DOHH2 (cell line): ENCODE data around the gene PVRIG.
"Not testable (repeated sequence)": the region's sequence is repeated elsewhere in the genome, so short reads cannot be mapped to it uniquely, and the experiment has no call there.

Experiments used
- H3F3A ChIP-seq: fragments of 200-600 bp; sonication (generic), shearing (Covaris generic); 2 replicates; pipeline ENCODE4 v1.6.0; 2016; ENCODE audit warnings: antibody characterized with exemption, mild to moderate bottlenecking; ENCODE audit not compliant: control insufficient read depth, insufficient read depth
- H3K27ac ChIP-seq: fragments of 200-600 bp; sonication (generic); 2 replicates; pipeline ENCODE4 v1.5.1; 2014; ENCODE audit warnings: low read depth, mild to moderate bottlenecking, low read length, moderate library complexity
- H3K27me3 ChIP-seq: fragments of 200-600 bp; sonication (generic); 2 replicates; pipeline ENCODE4 v1.6.1; 2014; ENCODE audit warnings: mild to moderate bottlenecking, low read length, mixed read lengths; ENCODE audit not compliant: control insufficient read depth
- H3K36me3 ChIP-seq: fragments of 200-600 bp; sonication (generic); 2 replicates; pipeline ENCODE4 v1.6.1; 2014; ENCODE audit warnings: mild to moderate bottlenecking, low read length, moderate library complexity, mixed read lengths; ENCODE audit not compliant: control insufficient read depth
- H3K4me1 ChIP-seq: fragments of 200-600 bp; sonication (generic); 2 replicates; pipeline ENCODE4 v1.6.1; 2014; ENCODE audit warnings: mild to moderate bottlenecking, low read length, mixed read lengths; ENCODE audit not compliant: control insufficient read depth
- H3K4me2 ChIP-seq: fragments of 200-600 bp; sonication (generic); 2 replicates; pipeline ENCODE4 v1.6.0; 2014; ENCODE audit warnings: mild to moderate bottlenecking, low read length, moderate library complexity
- H3K4me3 ChIP-seq: fragments of 200-600 bp; sonication (generic); 2 replicates; pipeline ENCODE4 v1.5.1; 2014; ENCODE audit warnings: mild to moderate bottlenecking, low read length, mixed read lengths
- H3K79me2 ChIP-seq: fragments of 200-600 bp; sonication (generic); 2 replicates; pipeline ENCODE4 v1.6.1; 2014; ENCODE audit warnings: mild to moderate bottlenecking, low read length, mixed read lengths; ENCODE audit not compliant: control insufficient read depth
- H3K9me2 ChIP-seq: fragments of 200-600 bp; sonication (generic); replicated peaks from 2 replicates; pipeline ENCODE4 v1.6.1; 2014; ENCODE audit warnings: mild to moderate bottlenecking, low read length, mixed read lengths; ENCODE audit not compliant: control insufficient read depth
- H3K9me3 ChIP-seq: fragments of 200-600 bp; sonication (generic); 2 replicates; pipeline ENCODE4 v1.6.1; 2014; ENCODE audit warnings: antibody characterized with exemption, low read length, mixed read lengths; ENCODE audit not compliant: control insufficient read depth, insufficient read depth
- H4K20me1 ChIP-seq: fragments of 200-600 bp; sonication (generic); 2 replicates; pipeline ENCODE4 v1.6.0; 2014; ENCODE audit warnings: low read depth, mild to moderate bottlenecking, antibody characterized with exemption, low read length, moderate library complexity; ENCODE audit not compliant: control insufficient read depth, insufficient read depth
- EZH2phosphoT487 ChIP-seq: fragments of 200-600 bp; sonication (generic); IDR thresholded peaks from 2 replicates; pipeline ENCODE4 v1.6.1; 2017; ENCODE audit warnings: borderline replicate concordance, mild to moderate bottlenecking, antibody characterized with exemption, low read length, moderate library complexity, mixed read lengths
- TF ChIP-seq, protein P1 (sequence below): fragments of 200-600 bp; sonication (generic); IDR thresholded peaks from one replicate; pipeline ENCODE4 v1.5.1; 2014; ENCODE audit warnings: antibody characterized with exemption, mild to moderate bottlenecking, low read depth, low read length; ENCODE audit not compliant: poor library complexity, severe bottlenecking

Gene PVRIG

GRCh38 chr7:100191775-100192174, 28.0 kb upstream of the PVRIG start:
- peak overlapping the region; percentile 65 for H3K4me2 ChIP-seq
- H3F3A ChIP-seq, result peaks cover 47% of the 10 kb centered on the region
- peak overlapping the region; percentile 94 for H3K27ac ChIP-seq
- peak overlapping the region; percentile 41 for H3K4me3 ChIP-seq
- no peak for TF ChIP-seq EZH2phosphoT487
- TF ChIP-seq, protein P1, sequence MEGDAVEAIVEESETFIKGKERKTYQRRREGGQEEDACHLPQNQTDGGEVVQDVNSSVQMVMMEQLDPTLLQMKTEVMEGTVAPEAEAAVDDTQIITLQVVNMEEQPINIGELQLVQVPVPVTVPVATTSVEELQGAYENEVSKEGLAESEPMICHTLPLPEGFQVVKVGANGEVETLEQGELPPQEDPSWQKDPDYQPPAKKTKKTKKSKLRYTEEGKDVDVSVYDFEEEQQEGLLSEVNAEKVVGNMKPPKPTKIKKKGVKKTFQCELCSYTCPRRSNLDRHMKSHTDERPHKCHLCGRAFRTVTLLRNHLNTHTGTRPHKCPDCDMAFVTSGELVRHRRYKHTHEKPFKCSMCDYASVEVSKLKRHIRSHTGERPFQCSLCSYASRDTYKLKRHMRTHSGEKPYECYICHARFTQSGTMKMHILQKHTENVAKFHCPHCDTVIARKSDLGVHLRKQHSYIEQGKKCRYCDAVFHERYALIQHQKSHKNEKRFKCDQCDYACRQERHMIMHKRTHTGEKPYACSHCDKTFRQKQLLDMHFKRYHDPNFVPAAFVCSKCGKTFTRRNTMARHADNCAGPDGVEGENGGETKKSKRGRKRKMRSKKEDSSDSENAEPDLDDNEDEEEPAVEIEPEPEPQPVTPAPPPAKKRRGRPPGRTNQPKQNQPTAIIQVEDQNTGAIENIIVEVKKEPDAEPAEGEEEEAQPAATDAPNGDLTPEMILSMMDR, result no peak
- H3K9me2 ChIP-seq, result no peaks in the 10 kb centered on the region
- no peaks in the 10 kb centered on the region; the same call in 1 of the 2 replicates for H3K79me2 ChIP-seq
- peaks cover 55% of the 10 kb centered on the region for H3K36me3 ChIP-seq
- no peaks in the 10 kb centered on the region for H3K9me3 ChIP-seq
- H4K20me1 ChIP-seq, result no peaks in the 10 kb centered on the region
- no peaks in the 10 kb centered on the region for H3K27me3 ChIP-seq
- peaks cover 87% of the 10 kb centered on the region for H3K4me1 ChIP-seq

- H3K9me3 ChIP-seq, H3K27me3 ChIP-seq, H3K79me2 ChIP-seq, H4K20me1 ChIP-seq, H3K9me2 ChIP-seq: not testable (repeated sequence)
- H3K36me3 ChIP-seq, result peaks cover 58% of the 10 kb centered on the region
- peaks cover 91% of the 10 kb centered on the region for H3K4me1 ChIP-seq
- H3K27ac ChIP-seq, result peak overlapping the region; percentile 94
- H3F3A ChIP-seq, result peaks cover 49% of the 10 kb centered on the region
- peak overlapping the region; percentile 65 for H3K4me2 ChIP-seq
- H3K4me3 ChIP-seq, result peak overlapping the region; percentile 41
These were observed 27.4 kb upstream of the PVRIG start for GRCh38 chr7:100192281-100192862.

GRCh38 chr7:100192969-100193368, 26.8 kb upstream of the PVRIG start:
- Histone ChIP-seq H3F3A (peaks cover 53% of the 10 kb centered on the region), H3K9me3 (no peaks in the 10 kb centered on the region), H3K36me3 (peaks cover 63% of the 10 kb centered on the region), H4K20me1 (no peaks in the 10 kb centered on the region), H3K9me2 (no peaks in the 10 kb centered on the region), H3K27ac (peak overlapping the region; percentile 94), H3K4me3 (peak overlapping the region; percentile 41), H3K79me2 (no peaks in the 10 kb centered on the region; the same call in 1 of the 2 replicates), H3K4me2 (peak overlapping the region; percentile 65), H3K4me1 (peaks cover 97% of the 10 kb centered on the region), H3K27me3 (no peaks in the 10 kb centered on the region)
- TF ChIP-seq EZH2phosphoT487, result no peak
- TF ChIP-seq, protein P1, result no peak

GRCh38 chr7:100195222-100195621, 24.5 kb upstream of the PVRIG start:
- Histone ChIP-seq H3K4me2 (peak overlapping the region; percentile 61), H3K27me3 (no peaks in the 10 kb centered on the region), H3K9me3 (no peaks in the 10 kb centered on the region), H3K36me3 (peaks cover 59% of the 10 kb centered on the region), H3K4me3 (peak overlapping the region; percentile 51), H4K20me1 (no peaks in the 10 kb centered on the region), H3K27ac (peak overlapping the region; percentile 94), H3F3A (peaks cover 53% of the 10 kb centered on the region), H3K79me2 (no peaks in the 10 kb centered on the region), H3K9me2 (no peaks in the 10 kb centered on the region), H3K4me1 (peaks cover 97% of the 10 kb centered on the region)
- TF ChIP-seq, protein P1, result no peak
- no peak for TF ChIP-seq EZH2phosphoT487

GRCh38 chr7:100195901-100196322, 23.8 kb upstream of the PVRIG start:
- not testable (repeated sequence) for H3K27me3 ChIP-seq, H3K79me2 ChIP-seq, H3K9me3 ChIP-seq, H4K20me1 ChIP-seq, H3K9me2 ChIP-seq
- H3F3A ChIP-seq, result peaks cover 48% of the 10 kb centered on the region
- peak overlapping the region; percentile 51 for H3K4me3 ChIP-seq
- H3K4me2 ChIP-seq, result peak overlapping the region; percentile 61
- peak overlapping the region; percentile 94 for H3K27ac ChIP-seq
- H3K4me1 ChIP-seq, result peaks cover 97% of the 10 kb centered on the region
- H3K36me3 ChIP-seq, result peaks cover 65% of the 10 kb centered on the region
